HEK293 (cell line): Measurements from ENCODE around the gene LASP1.

Experiments
- CTCF ChIA-PET: fragments of 350-600 bp; formaldehyde crosslinking; extraction: SDS; loops from one replicate; lab custom pipeline; 2021; ENCODE audit warnings: antibody characterized with exemption; lab: Yijun Ruan, JAX
- POLR2A ChIA-PET: fragments of 300-600 bp; formaldehyde crosslinking; extraction: SDS; loops from one replicate; lab custom pipeline; 2020; ENCODE audit warnings: antibody characterized with exemption, inconsistent platforms; lab: Yijun Ruan, JAX
- H3K27ac ChIP-seq: fragments of 200-500 bp; sonication (Bioruptor generic); 2 replicates; pipeline ENCODE4 v1.5.1; 2014; ENCODE audit warnings: low read depth, low read length, control low read depth, inconsistent platforms; ENCODE audit errors: extremely low read depth
- H3K36me3 ChIP-seq, 2 experiments: fragments of 200-500 bp in 1 of 2; sonication (Bioruptor generic) in 1 of 2; 1 replicate in 1 of 2; 2 replicates in 1 of 2; pipeline ENCODE4 v1.5.1; 2014 to 2017; ENCODE audit warnings: inconsistent platforms in 2 of 2, low read length in 2 of 2; ENCODE audit not compliant: control insufficient read depth in 2 of 2, insufficient read depth in 1 of 2
- H3K4me1 ChIP-seq: fragments of 200-500 bp; sonication (Bioruptor generic); 2 replicates; pipeline ENCODE4 v1.5.1; 2014; ENCODE audit warnings: mild to moderate bottlenecking, low read length, inconsistent platforms; ENCODE audit not compliant: control insufficient read depth, insufficient read depth
- H3K4me3 ChIP-seq: 2 replicates; pipeline ENCODE4 v1.5.1; 2011; ENCODE audit warnings: low read depth, mild to moderate bottlenecking, control low read depth, low read length, moderate library complexity
- H3K9me3 ChIP-seq: fragments of 200-500 bp; sonication (Bioruptor generic); 2 replicates; pipeline ENCODE4 v1.5.1; 2014; ENCODE audit warnings: low read depth, low read length, inconsistent platforms; ENCODE audit not compliant: control insufficient read depth, insufficient read depth
- GLIS1 ChIP-seq: fragments of 450-650 bp; formaldehyde crosslinking; IDR thresholded peaks from 2 replicates; pipeline ENCODE4 v1.5.1; 2016; ENCODE audit warnings: missing biosample characterization, missing genetic modification characterization
- IKZF3 ChIP-seq: fragments of 450-650 bp; IDR thresholded peaks from 2 replicates; pipeline ENCODE4 v1.5.0; 2018; ENCODE audit warnings: missing biosample characterization, mild to moderate bottlenecking, missing genetic modification characterization, moderate library complexity
- TCF7L2 ChIP-seq: IDR thresholded peaks from 2 replicates; pipeline ENCODE4 v1.6.1; 2011; ENCODE audit warnings: low read depth, mild to moderate bottlenecking, inconsistent platforms, low read length, moderate library complexity, borderline replicate concordance
- ZFP3 ChIP-seq: fragments of 450-650 bp; formaldehyde crosslinking; IDR thresholded peaks from 2 replicates; pipeline ENCODE4 v1.5.1; 2016; ENCODE audit warnings: low read depth, missing biosample characterization, missing genetic modification characterization
- ZNF114 ChIP-seq: fragments of 450-650 bp; formaldehyde crosslinking; IDR thresholded peaks from 2 replicates; pipeline ENCODE4 v1.5.0; 2017; ENCODE audit warnings: missing biosample characterization, missing genetic modification characterization
- ZNF311 ChIP-seq: fragments of 450-650 bp; formaldehyde crosslinking; IDR thresholded peaks from 2 replicates; pipeline ENCODE4 v1.5.1; 2017; ENCODE audit warnings: missing biosample characterization, missing genetic modification characterization, borderline replicate concordance
- ZNF416 ChIP-seq: fragments of 450-650 bp; formaldehyde crosslinking; IDR thresholded peaks from 2 replicates; pipeline ENCODE4 v1.5.1; 2016; ENCODE audit warnings: missing biosample characterization, missing genetic modification characterization
- ZNF544 ChIP-seq: fragments of 450-650 bp; formaldehyde crosslinking; IDR thresholded peaks from 2 replicates; pipeline ENCODE4 v1.5.0; 2017; ENCODE audit warnings: missing biosample characterization, missing genetic modification characterization
- ZNF610 ChIP-seq: fragments of 450-650 bp; formaldehyde crosslinking; IDR thresholded peaks from 2 replicates; pipeline ENCODE4 v1.5.1; 2016; ENCODE audit warnings: missing biosample characterization, missing genetic modification characterization, borderline replicate concordance
- ZSCAN23 ChIP-seq: fragments of 450-650 bp; formaldehyde crosslinking; IDR thresholded peaks from 2 replicates; pipeline ENCODE4 v1.5.1; 2016; ENCODE audit warnings: missing biosample characterization, missing genetic modification characterization
- TF ChIP-seq, protein P1 (sequence below): fragments of 450-650 bp; formaldehyde crosslinking; IDR thresholded peaks from 2 replicates; pipeline ENCODE4 v1.5.1; 2017; ENCODE audit warnings: missing biosample characterization, missing genetic modification characterization
- TF ChIP-seq, protein P2 (sequence below): fragments of 450-650 bp; formaldehyde crosslinking; IDR thresholded peaks from 2 replicates; pipeline ENCODE4 v1.5.1; 2016; ENCODE audit warnings: missing biosample characterization, missing genetic modification characterization, borderline replicate concordance

Gene LASP1

DNA sequence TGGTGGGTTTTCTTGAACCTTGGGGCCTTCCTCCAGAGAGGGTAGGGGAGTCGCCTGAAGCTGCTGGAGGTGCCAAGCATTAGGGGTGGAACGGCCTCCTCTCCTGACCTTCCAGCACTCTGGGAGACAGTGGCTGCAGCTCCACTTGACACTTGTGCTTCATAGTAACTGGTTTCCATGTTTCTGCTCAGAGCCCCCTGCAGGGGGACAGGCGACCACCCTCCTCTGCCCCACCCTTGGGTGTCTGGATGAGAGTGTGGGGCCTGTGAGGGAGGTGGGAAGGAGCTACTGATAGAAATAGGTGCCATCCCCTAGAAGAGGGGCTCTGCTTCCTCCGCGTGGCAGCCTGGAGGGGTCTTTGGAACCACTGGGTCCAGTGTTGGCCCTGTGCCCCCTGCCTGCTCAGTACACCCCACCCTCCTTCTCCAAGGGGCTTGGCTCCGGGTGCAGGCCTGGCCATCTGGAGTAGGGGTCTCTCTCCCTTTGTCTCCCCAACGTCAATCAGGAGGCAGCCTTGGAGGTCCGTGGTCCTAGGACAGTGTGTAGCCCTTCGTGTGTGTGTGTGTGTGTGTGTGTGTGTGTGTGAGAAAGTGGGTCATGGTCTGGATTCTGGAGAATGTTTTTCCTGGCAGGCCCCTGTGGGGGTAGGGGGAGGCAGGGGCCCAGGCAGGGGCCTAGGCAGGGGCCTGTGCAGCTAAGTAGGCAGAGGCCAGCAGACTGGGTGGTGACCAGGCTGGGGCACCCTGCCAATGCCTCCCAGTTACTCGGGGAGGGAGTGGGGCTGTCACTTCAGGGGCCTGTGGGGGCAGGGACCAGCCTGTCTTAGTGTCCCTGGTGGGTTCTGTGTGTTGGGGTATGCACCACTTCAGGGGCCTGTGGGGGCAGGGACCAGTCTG is 4.9 kb downstream of the LASP1 start (continued):
- TF ChIP-seq ZSCAN23 (tag by site-specific recombination) (no peak), ZFP3 (no peak), ZNF544 (tag by site-specific recombination) (no peak)

DNA sequence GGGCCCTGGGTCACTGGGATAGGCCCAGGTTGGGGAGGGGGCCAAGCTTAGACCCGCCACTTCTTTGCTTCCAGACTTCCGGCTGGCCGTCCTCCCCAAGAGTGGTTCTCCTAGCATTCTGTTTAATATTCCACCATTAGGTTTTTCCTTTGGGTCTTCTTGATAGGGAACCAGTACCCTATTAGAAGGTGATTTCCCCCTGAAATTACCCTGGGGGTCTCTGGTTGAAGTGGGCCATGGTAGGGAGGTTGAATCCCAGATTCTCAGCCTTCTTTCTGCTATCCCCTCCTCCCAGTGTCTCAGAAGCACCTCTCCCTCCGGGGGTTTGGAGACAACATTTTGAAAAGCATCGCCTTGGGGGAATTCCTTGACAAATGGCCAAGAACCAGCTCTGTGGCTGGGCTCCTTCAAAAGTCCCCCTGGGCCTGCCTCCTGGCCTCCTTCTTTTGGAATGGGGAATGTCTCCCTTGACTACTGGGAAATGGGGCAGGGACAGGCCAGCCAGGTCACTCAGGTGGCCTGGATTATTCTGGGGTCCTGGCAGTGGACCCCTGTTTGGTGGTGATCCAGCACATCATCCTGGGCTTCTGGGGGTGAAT is 5.7 kb downstream of the LASP1 start:
- Histone ChIP-seq H3K4me3 (no peak overlapping the region), H3K9me3 (no peaks in the 10 kb centered on the region), H3K27ac (no peak overlapping the region), H3K4me1 (peaks cover 26% of the 10 kb centered on the region)
- TF ChIP-seq IKZF3 (tag by site-specific recombination) (0 out of 2 replicates have a peak, but pooled peaks have one; percentile 14), ZNF416 (tag by site-specific recombination) (no peak), ZNF311 (tag by site-specific recombination) (no peak), TCF7L2 (no peak), ZNF114 (tag by site-specific recombination) (no peak), ZNF610 (tag by site-specific recombination) (no peak), GLIS1 (tag by site-specific recombination) (peak; percentile 24; the same call in 1 of the 2 replicates)
- TF ChIP-seq, protein P1, sequence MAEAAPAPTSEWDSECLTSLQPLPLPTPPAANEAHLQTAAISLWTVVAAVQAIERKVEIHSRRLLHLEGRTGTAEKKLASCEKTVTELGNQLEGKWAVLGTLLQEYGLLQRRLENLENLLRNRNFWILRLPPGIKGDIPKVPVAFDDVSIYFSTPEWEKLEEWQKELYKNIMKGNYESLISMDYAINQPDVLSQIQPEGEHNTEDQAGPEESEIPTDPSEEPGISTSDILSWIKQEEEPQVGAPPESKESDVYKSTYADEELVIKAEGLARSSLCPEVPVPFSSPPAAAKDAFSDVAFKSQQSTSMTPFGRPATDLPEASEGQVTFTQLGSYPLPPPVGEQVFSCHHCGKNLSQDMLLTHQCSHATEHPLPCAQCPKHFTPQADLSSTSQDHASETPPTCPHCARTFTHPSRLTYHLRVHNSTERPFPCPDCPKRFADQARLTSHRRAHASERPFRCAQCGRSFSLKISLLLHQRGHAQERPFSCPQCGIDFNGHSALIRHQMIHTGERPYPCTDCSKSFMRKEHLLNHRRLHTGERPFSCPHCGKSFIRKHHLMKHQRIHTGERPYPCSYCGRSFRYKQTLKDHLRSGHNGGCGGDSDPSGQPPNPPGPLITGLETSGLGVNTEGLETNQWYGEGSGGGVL (tag by site-specific recombination) = no peak
- TF ChIP-seq, protein P2, sequence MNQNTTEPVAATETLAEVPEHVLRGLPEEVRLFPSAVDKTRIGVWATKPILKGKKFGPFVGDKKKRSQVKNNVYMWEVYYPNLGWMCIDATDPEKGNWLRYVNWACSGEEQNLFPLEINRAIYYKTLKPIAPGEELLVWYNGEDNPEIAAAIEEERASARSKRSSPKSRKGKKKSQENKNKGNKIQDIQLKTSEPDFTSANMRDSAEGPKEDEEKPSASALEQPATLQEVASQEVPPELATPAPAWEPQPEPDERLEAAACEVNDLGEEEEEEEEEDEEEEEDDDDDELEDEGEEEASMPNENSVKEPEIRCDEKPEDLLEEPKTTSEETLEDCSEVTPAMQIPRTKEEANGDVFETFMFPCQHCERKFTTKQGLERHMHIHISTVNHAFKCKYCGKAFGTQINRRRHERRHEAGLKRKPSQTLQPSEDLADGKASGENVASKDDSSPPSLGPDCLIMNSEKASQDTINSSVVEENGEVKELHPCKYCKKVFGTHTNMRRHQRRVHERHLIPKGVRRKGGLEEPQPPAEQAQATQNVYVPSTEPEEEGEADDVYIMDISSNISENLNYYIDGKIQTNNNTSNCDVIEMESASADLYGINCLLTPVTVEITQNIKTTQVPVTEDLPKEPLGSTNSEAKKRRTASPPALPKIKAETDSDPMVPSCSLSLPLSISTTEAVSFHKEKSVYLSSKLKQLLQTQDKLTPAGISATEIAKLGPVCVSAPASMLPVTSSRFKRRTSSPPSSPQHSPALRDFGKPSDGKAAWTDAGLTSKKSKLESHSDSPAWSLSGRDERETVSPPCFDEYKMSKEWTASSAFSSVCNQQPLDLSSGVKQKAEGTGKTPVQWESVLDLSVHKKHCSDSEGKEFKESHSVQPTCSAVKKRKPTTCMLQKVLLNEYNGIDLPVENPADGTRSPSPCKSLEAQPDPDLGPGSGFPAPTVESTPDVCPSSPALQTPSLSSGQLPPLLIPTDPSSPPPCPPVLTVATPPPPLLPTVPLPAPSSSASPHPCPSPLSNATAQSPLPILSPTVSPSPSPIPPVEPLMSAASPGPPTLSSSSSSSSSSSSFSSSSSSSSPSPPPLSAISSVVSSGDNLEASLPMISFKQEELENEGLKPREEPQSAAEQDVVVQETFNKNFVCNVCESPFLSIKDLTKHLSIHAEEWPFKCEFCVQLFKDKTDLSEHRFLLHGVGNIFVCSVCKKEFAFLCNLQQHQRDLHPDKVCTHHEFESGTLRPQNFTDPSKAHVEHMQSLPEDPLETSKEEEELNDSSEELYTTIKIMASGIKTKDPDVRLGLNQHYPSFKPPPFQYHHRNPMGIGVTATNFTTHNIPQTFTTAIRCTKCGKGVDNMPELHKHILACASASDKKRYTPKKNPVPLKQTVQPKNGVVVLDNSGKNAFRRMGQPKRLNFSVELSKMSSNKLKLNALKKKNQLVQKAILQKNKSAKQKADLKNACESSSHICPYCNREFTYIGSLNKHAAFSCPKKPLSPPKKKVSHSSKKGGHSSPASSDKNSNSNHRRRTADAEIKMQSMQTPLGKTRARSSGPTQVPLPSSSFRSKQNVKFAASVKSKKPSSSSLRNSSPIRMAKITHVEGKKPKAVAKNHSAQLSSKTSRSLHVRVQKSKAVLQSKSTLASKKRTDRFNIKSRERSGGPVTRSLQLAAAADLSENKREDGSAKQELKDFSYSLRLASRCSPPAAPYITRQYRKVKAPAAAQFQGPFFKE (tag by site-specific recombination) = no peak
- TF ChIP-seq, all 188 proteins: peak for 2
- ChIA-PET CTCF (no interaction called here), POLR2A (interaction anchor here (2.3 kb wide), 1 partner anchor 22 kb away, joined by 7 read pairs; the partner anchor contains the start of gene RPL23)
- H3K36me3 ChIP-seq = peaks cover 4 to 18% of the 10 kb centered on the region in 2 experiments; a peak in 2 of 3 replicates
